Measurements from ENCODE around the gene ZNF460.

The ZNF460 gene

DNA sequence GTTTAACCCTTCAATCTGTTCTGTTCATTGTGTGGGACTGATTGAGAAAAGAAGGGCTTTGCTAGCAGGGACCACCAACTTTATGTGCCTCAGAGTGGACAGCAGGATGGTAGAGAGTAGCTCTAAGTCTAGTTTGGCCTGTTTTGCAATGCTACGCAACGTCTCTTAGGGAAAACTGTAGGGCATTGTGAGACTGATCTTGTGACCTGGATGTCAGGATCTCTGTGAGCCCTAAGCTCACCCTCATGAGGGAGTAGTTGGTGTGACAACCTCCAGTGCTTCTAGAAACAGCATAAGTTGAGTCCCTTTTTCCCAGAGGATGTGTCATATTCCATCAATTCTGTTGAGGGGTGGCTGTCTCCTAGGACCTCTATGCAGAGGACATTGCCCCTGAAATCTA is 30.5 kb downstream of the ZNF460 start:
- H3K36me3 ChIP-seq (ENCODE audit: low read length): no peaks in the 10 kb centered on the region

DNA sequence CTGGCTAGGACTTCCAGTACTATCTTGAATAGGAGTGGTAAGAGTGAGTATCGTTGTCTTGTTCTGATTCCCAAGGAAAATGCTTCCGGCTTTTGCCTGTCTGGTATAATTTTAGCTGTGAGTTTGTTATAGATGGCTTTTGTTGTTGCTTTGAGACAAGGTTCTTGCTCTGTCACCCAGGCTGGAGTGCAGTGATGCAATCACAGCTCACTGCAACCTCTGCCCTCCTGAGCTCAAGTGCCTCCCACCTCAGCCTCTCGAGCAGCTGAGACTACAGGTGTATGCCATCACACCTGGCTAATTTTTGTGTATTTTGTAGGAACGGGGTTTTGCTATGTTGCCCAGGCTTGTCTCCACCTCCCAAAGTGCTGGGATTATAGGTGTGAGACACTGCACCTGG is 33.9 kb downstream of the ZNF460 start:
- Histone ChIP-seq H2AFZ (ENCODE audit: low read depth, low read length, severe bottlenecking) (no peak overlapping the region), H3K9me3 (ENCODE audit: insufficient read depth, low read length) (no peaks in the 10 kb centered on the region), H4K20me1 (ENCODE audit: low read depth, low read length) (no peaks in the 10 kb centered on the region), H3K4me3 (ENCODE audit: insufficient read depth, low read length, poor library complexity, severe bottlenecking) (no peak overlapping the region), H3K9ac (ENCODE audit: low read length) (no peak overlapping the region), H3K27me3 (ENCODE audit: low read length) (no peaks in the 10 kb centered on the region), H3K27ac (ENCODE audit: low read depth, low read length) (no peak overlapping the region), H3K4me2 (ENCODE audit: low read depth, low read length, poor library complexity, severe bottlenecking) (no peak overlapping the region), H3K9me2 (replicated peaks; ENCODE audit: insufficient read depth, low read length) (no peaks in the 10 kb centered on the region), H3K36me3 (ENCODE audit: low read length) (no peaks in the 10 kb centered on the region), H3F3A (ENCODE audit: insufficient read depth) (no peaks in the 10 kb centered on the region), H3K79me2 (ENCODE audit: insufficient read depth, low read length) (no peaks in the 10 kb centered on the region)
- TF ChIP-seq EZH2phosphoT487 (conservative IDR thresholded peaks at IDR 0.05; ENCODE audit: low read length): no peak
- TF ChIP-seq, protein P1, sequence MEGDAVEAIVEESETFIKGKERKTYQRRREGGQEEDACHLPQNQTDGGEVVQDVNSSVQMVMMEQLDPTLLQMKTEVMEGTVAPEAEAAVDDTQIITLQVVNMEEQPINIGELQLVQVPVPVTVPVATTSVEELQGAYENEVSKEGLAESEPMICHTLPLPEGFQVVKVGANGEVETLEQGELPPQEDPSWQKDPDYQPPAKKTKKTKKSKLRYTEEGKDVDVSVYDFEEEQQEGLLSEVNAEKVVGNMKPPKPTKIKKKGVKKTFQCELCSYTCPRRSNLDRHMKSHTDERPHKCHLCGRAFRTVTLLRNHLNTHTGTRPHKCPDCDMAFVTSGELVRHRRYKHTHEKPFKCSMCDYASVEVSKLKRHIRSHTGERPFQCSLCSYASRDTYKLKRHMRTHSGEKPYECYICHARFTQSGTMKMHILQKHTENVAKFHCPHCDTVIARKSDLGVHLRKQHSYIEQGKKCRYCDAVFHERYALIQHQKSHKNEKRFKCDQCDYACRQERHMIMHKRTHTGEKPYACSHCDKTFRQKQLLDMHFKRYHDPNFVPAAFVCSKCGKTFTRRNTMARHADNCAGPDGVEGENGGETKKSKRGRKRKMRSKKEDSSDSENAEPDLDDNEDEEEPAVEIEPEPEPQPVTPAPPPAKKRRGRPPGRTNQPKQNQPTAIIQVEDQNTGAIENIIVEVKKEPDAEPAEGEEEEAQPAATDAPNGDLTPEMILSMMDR (IDR thresholded peaks at IDR 0.05; ENCODE audit: insufficient read depth, low read length, poor library complexity, severe bottlenecking): no peak

More for the DNA sequence above, 30.5 kb downstream of the ZNF460 start:
- Histone ChIP-seq H3K9me3 (ENCODE audit: insufficient read depth, low read length) (no peaks in the 10 kb centered on the region), H2AFZ (ENCODE audit: low read depth, low read length, severe bottlenecking) (no peak overlapping the region), H3K4me2 (ENCODE audit: low read depth, low read length, poor library complexity, severe bottlenecking) (no peak overlapping the region), H3K27ac (ENCODE audit: low read depth, low read length) (no peak overlapping the region), H3K79me2 (ENCODE audit: insufficient read depth, low read length) (no peaks in the 10 kb centered on the region), H3K9me2 (replicated peaks; ENCODE audit: insufficient read depth, low read length) (no peaks in the 10 kb centered on the region), H4K20me1 (ENCODE audit: low read depth, low read length) (0 out of 2 replicates have a peak, but pooled peaks cover 6% of the 10 kb centered on the region), H3K4me3 (ENCODE audit: insufficient read depth, low read length, poor library complexity, severe bottlenecking) (no peak overlapping the region), H3K27me3 (ENCODE audit: low read length) (no peaks in the 10 kb centered on the region), H3F3A (ENCODE audit: insufficient read depth) (peaks cover 11% of the 10 kb centered on the region; the same call in 1 of the 2 replicates), H3K9ac (ENCODE audit: low read length) (no peak overlapping the region)
- no peak for TF ChIP-seq EZH2phosphoT487 (conservative IDR thresholded peaks at IDR 0.05; ENCODE audit: low read length)
- TF ChIP-seq, protein P1 (IDR thresholded peaks at IDR 0.05; ENCODE audit: insufficient read depth, low read length, poor library complexity, severe bottlenecking): no peak

DNA sequence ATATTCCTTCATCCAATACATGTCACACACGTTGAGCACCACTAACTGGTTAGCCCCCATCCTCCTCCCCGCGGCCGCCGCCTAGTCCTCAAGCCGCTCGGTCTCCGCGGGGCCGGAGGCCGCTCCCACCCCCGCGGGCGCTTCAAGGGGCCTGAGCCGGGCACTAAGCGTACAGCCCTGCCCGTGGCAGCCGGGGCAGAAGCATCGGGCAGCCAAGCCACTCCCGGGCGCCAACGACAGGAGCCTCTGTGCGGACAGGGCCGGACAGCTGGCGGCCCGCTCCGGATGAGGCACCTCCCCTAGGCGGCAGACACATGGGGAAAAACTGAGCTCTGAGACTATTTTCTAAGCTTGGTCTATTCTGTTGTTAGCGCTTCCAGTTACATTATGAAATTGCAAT is 37.2 kb downstream of the ZNF460 start:
- Histone ChIP-seq H3K36me3 (ENCODE audit: low read length) (no peaks in the 10 kb centered on the region), H2AFZ (ENCODE audit: low read depth, low read length, severe bottlenecking) (no peak overlapping the region), H3K9ac (ENCODE audit: low read length) (no peak overlapping the region), H3K27me3 (ENCODE audit: low read length) (no peaks in the 10 kb centered on the region), H3K4me3 (ENCODE audit: insufficient read depth, low read length, poor library complexity, severe bottlenecking) (no peak overlapping the region), H3K27ac (ENCODE audit: low read depth, low read length) (no peak overlapping the region), H3K9me2 (replicated peaks; ENCODE audit: insufficient read depth, low read length) (no peaks in the 10 kb centered on the region), H3K9me3 (ENCODE audit: insufficient read depth, low read length) (no peaks in the 10 kb centered on the region), H3F3A (ENCODE audit: insufficient read depth) (no peaks in the 10 kb centered on the region), H3K79me2 (ENCODE audit: insufficient read depth, low read length) (peaks cover 21% of the 10 kb centered on the region), H3K4me2 (ENCODE audit: low read depth, low read length, poor library complexity, severe bottlenecking) (no peak overlapping the region), H4K20me1 (ENCODE audit: low read depth, low read length) (no peaks in the 10 kb centered on the region)
- no peak for TF ChIP-seq EZH2phosphoT487 (conservative IDR thresholded peaks at IDR 0.05; ENCODE audit: low read length)
- TF ChIP-seq, protein P1 (IDR thresholded peaks at IDR 0.05; ENCODE audit: insufficient read depth, low read length, poor library complexity, severe bottlenecking): no peak
